MM.1S (cell line): Measurements from ENCODE around the gene TFIP11.

ENCODE experiments used
- CTCF ChIP-seq: fragments of 300-600 bp; sonication (generic); IDR thresholded peaks from 2 replicates; pipeline ENCODE4 v1.5.1; 2016; ENCODE audit warnings: antibody characterized with exemption, low read length, mixed read lengths
- EZH2 ChIP-seq: fragments of 300-600 bp; sonication (generic); optimal IDR thresholded peaks from 2 replicates; pipeline ENCODE3; 2017; ENCODE audit warnings: low read depth, mild to moderate bottlenecking, antibody characterized with exemption, low read length, mixed read lengths

GRCh38 chr22:26477341-26477731, 34.9 kb downstream of the TFIP11 start:
- no peak for TF ChIP-seq CTCF
- TF ChIP-seq EZH2: no peak
